Placental epithelial cell (primary cell): ENCODE results near the gene BRD4. TPM values are rescaled to one million over a fixed set of nuclear protein-coding genes. Genes with fewer than 3 reads are reported as not detected.

ENCODE experiments used
- small RNA-seq: library from RNA; depleted of rRNA; stranded (forward); fragments of <200 nt; gene quantifications from one replicate; pipeline ENCODE3, GENCODE V24; 2012
- total RNA-seq: library from RNA; depleted of rRNA; stranded (reverse); fragments of >200 nt; gene quantifications from 2 replicates; pipeline ENCODE4 v1.2.3, GENCODE V29; 2012

Gene BRD4
- 26.8 and 28.7 TPM in 2 replicates for total RNA-seq

GRCh38 chr19:15332311-15332996 is at the start of gene BRD4:
TSS of gene BRD4 (minus strand) at chr19:15332539. CDS start at chr19:15273099, 59,440 bp downstream.

GRCh38 chr19:15379083-15379998 is 47.0 kb upstream of the BRD4 start, which contains the start of gene AKAP8:
TSS of gene AKAP8 (minus strand) at chr19:15379787. CDS start at chr19:15379731, 56 bp downstream.

DNA sequence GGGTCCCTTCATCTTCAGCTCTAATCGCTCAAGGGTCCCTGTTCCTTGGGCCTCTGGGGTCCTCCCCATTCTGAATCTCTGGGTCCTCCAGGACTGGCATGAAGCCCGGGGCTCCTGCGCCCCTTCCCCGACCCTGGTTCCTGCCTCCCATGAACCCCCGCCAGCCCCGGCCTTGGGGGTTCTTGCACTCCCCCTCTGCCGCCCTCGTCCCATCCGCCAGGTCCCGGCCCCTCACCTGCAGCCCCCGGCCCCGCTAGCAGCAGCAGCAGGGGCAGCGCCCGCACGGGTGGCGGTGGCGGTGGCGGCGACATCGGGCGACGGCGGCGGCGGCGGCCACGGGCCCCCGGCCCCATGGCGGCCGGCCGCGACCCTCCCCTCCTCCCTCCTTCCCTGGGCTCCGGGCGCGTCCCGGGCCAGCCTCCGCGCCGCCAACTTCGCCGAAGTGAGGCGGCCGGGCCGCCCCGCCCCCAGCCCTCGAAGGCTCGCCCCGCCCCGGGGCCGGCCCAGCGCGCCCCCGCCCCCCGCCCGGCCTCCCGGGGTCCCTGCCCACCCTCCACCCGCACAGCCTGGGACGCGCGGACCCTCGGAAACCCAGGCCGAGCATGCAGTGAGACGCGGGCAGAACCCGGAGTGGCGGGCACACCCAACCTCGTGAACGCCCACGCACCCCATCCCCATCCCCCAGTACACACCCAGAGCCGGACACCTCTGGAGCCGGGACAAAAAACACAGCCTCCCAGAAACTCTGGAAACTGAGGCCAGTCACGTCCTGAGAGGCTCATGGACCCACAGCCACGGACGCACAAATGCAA is 131.6 kb downstream of the BRD4 start, which contains the start of gene NOTCH3:
TSS of gene NOTCH3 (minus strand) at position 443 of the 812 bp plus-strand sequence. CDS start at position 353, 90 bp downstream.

Small RNAs within 50 kb of the gene (small RNA-seq; reads per million reads assigned to genes)
- not detected for gene AC005776.1

Other genes starting within 250 kb of the BRD4 start
- gene SYDE1, start 225.1 kb downstream of the BRD4 start, total RNA-seq = 24.3 and 37.2 TPM in 2 replicates
- 0.43 and 1.6 TPM in 2 replicates for gene NOTCH3, start 131.5 kb downstream of the BRD4 start, total RNA-seq
- gene EPHX3, start 100.1 kb downstream of the BRD4 start, total RNA-seq = 0.11 TPM in 1 of 2 replicates, not detected in the other
- gene AKAP8, start 47.2 kb upstream of the BRD4 start, total RNA-seq = 23.9 and 27.5 TPM in 2 replicates
- 49.5 and 64.7 TPM in 2 replicates for gene AKAP8L, start 86.4 kb upstream of the BRD4 start, total RNA-seq
- gene WIZ, start 117.4 kb upstream of the BRD4 start, total RNA-seq = 13.3 and 14.6 TPM in 2 replicates
- 0.39 TPM in 1 of 2 replicates, not detected in the other for gene RASAL3, start 132.0 kb upstream of the BRD4 start, total RNA-seq
- gene PGLYRP2, start 147.0 kb upstream of the BRD4 start, total RNA-seq = not detected in 2 replicates
- not detected in 2 replicates for gene CYP4F22, start 176.0 kb upstream of the BRD4 start, total RNA-seq